ENCODE results near the gene CHMP1A. TPM values are rescaled to one million over a fixed set of nuclear protein-coding genes. Genes with fewer than 3 reads are reported as not detected.
"Not testable (repeated sequence)": the region's sequence is repeated elsewhere in the genome, so short reads cannot be mapped to it uniquely, and the experiment has no call there.

Gene CHMP1A
- total and polyA plus RNA-seq, 4 donors = 45.5 to 112 (median 73.9) TPM

DNA sequence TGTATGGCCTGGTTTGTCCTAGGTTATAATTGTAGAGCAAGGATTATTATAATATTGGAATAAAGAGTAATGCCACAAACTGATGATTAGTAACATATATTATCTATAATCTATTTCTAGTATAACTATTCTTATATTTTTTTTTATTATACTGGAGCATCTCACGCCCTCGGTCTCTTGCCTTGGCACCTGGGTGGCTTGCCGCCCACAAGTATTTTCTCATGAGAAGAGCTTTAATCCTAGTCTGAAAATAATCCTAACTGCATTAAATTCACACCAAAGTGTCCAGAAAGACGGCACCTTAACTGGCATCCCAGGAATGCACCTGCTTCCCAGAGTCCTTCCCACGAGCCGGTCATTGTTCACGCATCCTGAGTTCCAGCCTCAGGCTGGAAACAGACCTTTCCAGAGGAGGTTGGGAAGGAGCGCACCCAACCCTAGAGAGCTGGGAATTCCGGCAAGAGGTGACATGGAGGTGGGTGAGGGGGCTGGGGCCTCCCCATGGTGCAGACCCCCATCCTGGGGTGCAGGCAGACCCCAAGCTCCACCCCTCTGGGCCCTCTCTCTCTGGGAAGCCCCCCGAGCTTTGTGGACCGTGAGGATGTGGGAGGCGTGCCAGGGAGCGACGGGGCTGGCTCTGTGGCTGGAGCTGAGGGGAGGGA lies 15.9 kb downstream of the CHMP1A start:
- Histone ChIP-seq H3K4me3 (ENCODE audit: low read length in 2 of 2) (no peak overlapping the region), H3K36me3 (ENCODE audit: control insufficient read depth in 1 of 2, insufficient read depth in 2 of 2, low read length in 1 of 2) (peaks cover 0 to 5% of the 10 kb centered on the region in 2 donors), H3K4me1 (ENCODE audit: control insufficient read depth in 1 of 2, insufficient read depth in 2 of 2, low read length in 2 of 2) (no peaks in the 10 kb centered on the region), H3K9me3 (ENCODE audit: control insufficient read depth, low read length) (no peaks in the 10 kb centered on the region), H3K27ac (ENCODE audit: low read depth in 1 of 2, low read length in 2 of 2) (no peak overlapping the region), H3K27me3 (ENCODE audit: control insufficient read depth in 1 of 2, insufficient read depth in 2 of 2, low read length in 1 of 2) (no peaks in the 10 kb centered on the region)
- intact Hi-C loops (cut with DNase I) = loop anchor here in 1 of 2 donors (10.0 kb wide), 1 partner anchor 407 kb away; no protein-coding TSS in a partner anchor
- WGBS, 2 donors = 27 to 45% methylated on average over 14 of the region's 14 CpGs
- no peak for DNase-seq
- ATAC-seq (ENCODE audit: low FRiP score) = no peak

GRCh38 chr16:89639385-89639784 lies 18.1 kb downstream of the CHMP1A start:
- Histone ChIP-seq H3K4me1 (ENCODE audit: control insufficient read depth in 1 of 2, insufficient read depth in 2 of 2, low read length in 2 of 2) (no peaks in the 10 kb centered on the region), H3K4me3 (ENCODE audit: low read length in 2 of 2) (no peak overlapping the region), H3K27me3 (ENCODE audit: control insufficient read depth in 1 of 2, insufficient read depth in 2 of 2, low read length in 1 of 2) (no peaks in the 10 kb centered on the region), H3K9me3 (ENCODE audit: control insufficient read depth, low read length) (no peaks in the 10 kb centered on the region), H3K36me3 (ENCODE audit: control insufficient read depth in 1 of 2, insufficient read depth in 2 of 2, low read length in 1 of 2) (no peaks in the 10 kb centered on the region), H3K27ac (ENCODE audit: low read depth in 1 of 2, low read length in 2 of 2) (no peak overlapping the region)
- ATAC-seq (ENCODE audit: low FRiP score) = no peak
- DNase-seq = no peak
- intact Hi-C loops (cut with DNase I) = no loop called here
- WGBS, 2 donors = 85 to 88% methylated on average over 6 of the region's 6 CpGs

- Histone ChIP-seq H3K4me1 (ENCODE audit: control insufficient read depth in 1 of 2, insufficient read depth in 2 of 2, low read length in 2 of 2) (no peaks in the 10 kb centered on the region), H3K9me3 (ENCODE audit: control insufficient read depth, low read length) (no peaks in the 10 kb centered on the region), H3K27ac (ENCODE audit: low read depth in 1 of 2, low read length in 2 of 2) (no peak overlapping the region), H3K36me3 (ENCODE audit: control insufficient read depth in 1 of 2, insufficient read depth in 2 of 2, low read length in 1 of 2) (no peaks in the 10 kb centered on the region), H3K4me3 (ENCODE audit: low read length in 2 of 2) (no peak overlapping the region), H3K27me3 (ENCODE audit: control insufficient read depth in 1 of 2, insufficient read depth in 2 of 2, low read length in 1 of 2) (no peaks in the 10 kb centered on the region)
- intact Hi-C loops (cut with DNase I) = no loop called here
- WGBS, 2 donors = 62 to 77% methylated on average over 7 to 10 of the region's 10 CpGs
- DNase-seq = no peak
- no peak for ATAC-seq (ENCODE audit: low FRiP score)
Measured at GRCh38 chr16:89638455-89638854, 19.1 kb downstream of the CHMP1A start.

DNA sequence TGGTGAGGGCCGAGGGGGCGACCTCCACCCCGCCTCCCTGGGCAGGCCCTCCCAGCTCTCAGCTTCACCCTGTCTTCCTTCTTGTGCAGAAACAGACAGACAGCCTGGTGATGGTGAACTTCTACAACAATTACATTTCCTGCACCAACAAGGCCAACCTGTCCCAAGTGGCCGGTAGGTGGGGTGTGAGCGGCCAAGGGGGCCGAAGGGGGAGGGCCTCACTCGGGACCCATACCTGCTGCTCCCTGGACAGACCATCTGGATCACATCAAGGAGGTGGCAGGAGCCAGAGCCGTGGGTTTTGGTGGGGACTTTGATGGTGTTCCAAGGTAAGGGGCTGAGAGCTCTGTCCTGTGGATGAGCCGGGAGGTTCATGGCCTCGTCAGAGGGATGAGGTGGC lies 20.1 kb downstream of the CHMP1A start:
- H3K4me3 ChIP-seq (ENCODE audit: low read length in 2 of 2) = no peak overlapping the region
- no peak for ATAC-seq (ENCODE audit: low FRiP score)
- no peaks in the 10 kb centered on the region for H3K27me3 ChIP-seq (ENCODE audit: control insufficient read depth in 1 of 2, insufficient read depth in 2 of 2, low read length in 1 of 2)
- H3K36me3 ChIP-seq (ENCODE audit: control insufficient read depth in 1 of 2, insufficient read depth in 2 of 2, low read length in 1 of 2) = no peaks in the 10 kb centered on the region
- H3K27ac ChIP-seq (ENCODE audit: low read depth in 1 of 2, low read length in 2 of 2) = no peak overlapping the region
- H3K9me3 ChIP-seq (ENCODE audit: control insufficient read depth, low read length) = no peaks in the 10 kb centered on the region
- WGBS, 2 donors = 56 to 62% methylated on average over 10 of the region's 10 CpGs
- intact Hi-C loops (cut with DNase I) = no loop called here
- H3K4me1 ChIP-seq (ENCODE audit: control insufficient read depth in 1 of 2, insufficient read depth in 2 of 2, low read length in 2 of 2) = no peaks in the 10 kb centered on the region
- DNase-seq = no peak

DNA sequence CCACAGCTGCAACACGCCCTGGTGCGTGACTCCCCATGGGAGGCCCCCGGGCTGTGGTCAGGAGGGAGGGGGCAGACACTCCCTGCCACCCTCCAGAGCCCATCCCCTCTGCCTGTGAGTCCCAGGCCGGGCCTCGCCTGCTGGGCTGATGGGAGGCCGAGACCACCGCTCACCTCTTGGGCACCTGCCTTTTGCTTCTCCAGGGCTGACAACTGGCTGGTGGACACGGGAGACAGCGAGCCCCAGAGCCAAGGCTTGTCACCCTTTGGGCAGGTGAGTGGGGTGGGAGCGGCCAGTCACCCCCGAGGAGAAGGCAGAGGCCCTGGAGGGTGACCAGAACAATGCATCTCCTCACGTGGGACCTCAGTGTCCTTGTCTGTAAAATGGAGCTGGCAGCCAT lies 20.8 kb downstream of the CHMP1A start:
- Histone ChIP-seq H3K27me3 (ENCODE audit: control insufficient read depth in 1 of 2, insufficient read depth in 2 of 2, low read length in 1 of 2) (no peaks in the 10 kb centered on the region), H3K4me1 (ENCODE audit: control insufficient read depth in 1 of 2, insufficient read depth in 2 of 2, low read length in 2 of 2) (no peaks in the 10 kb centered on the region), H3K4me3 (ENCODE audit: low read length in 2 of 2) (no peak overlapping the region), H3K36me3 (ENCODE audit: control insufficient read depth in 1 of 2, insufficient read depth in 2 of 2, low read length in 1 of 2) (no peaks in the 10 kb centered on the region), H3K27ac (ENCODE audit: low read depth in 1 of 2, low read length in 2 of 2) (no peak overlapping the region), H3K9me3 (ENCODE audit: control insufficient read depth, low read length) (no peaks in the 10 kb centered on the region)
- intact Hi-C loops (cut with DNase I) = no loop called here
- no peak for ATAC-seq (ENCODE audit: low FRiP score)
- DNase-seq = no peak
- 81 to 83% methylated on average over 12 of the region's 12 CpGs for WGBS, 2 donors

- H3K27ac ChIP-seq (ENCODE audit: low read depth in 1 of 2, low read length in 2 of 2); DNase-seq; H3K27me3 ChIP-seq (ENCODE audit: control insufficient read depth in 1 of 2, insufficient read depth in 2 of 2, low read length in 1 of 2); H3K9me3 ChIP-seq (ENCODE audit: control insufficient read depth, low read length); intact Hi-C loops (cut with DNase I); H3K4me1 ChIP-seq (ENCODE audit: control insufficient read depth in 1 of 2, insufficient read depth in 2 of 2, low read length in 2 of 2); H3K4me3 ChIP-seq (ENCODE audit: low read length in 2 of 2); ATAC-seq (ENCODE audit: low FRiP score); H3K36me3 ChIP-seq (ENCODE audit: control insufficient read depth in 1 of 2, insufficient read depth in 2 of 2, low read length in 1 of 2): not testable (repeated sequence)
- WGBS, 2 donors = 56% methylated on average over 2 of the region's 2 CpGs
Measured at GRCh38 chr16:89634463-89635385, 22.8 kb downstream of the CHMP1A start.

- Histone ChIP-seq H3K4me3 (ENCODE audit: low read length in 2 of 2) (no peak overlapping the region), H3K9me3 (ENCODE audit: control insufficient read depth, low read length) (no peaks in the 10 kb centered on the region), H3K36me3 (ENCODE audit: control insufficient read depth in 1 of 2, insufficient read depth in 2 of 2, low read length in 1 of 2) (no peaks in the 10 kb centered on the region), H3K27ac (ENCODE audit: low read depth in 1 of 2, low read length in 2 of 2) (no peak overlapping the region), H3K27me3 (ENCODE audit: control insufficient read depth in 1 of 2, insufficient read depth in 2 of 2, low read length in 1 of 2) (no peaks in the 10 kb centered on the region), H3K4me1 (ENCODE audit: control insufficient read depth in 1 of 2, insufficient read depth in 2 of 2, low read length in 2 of 2) (no peaks in the 10 kb centered on the region)
- intact Hi-C loops (cut with DNase I) = no loop called here
- DNase-seq (no peak), ATAC-seq (ENCODE audit: low FRiP score) (no peak)
- 61 to 73% methylated on average over 19 of the region's 19 CpGs for WGBS, 2 donors
Measured at GRCh38 chr16:89633064-89633631, 24.4 kb downstream of the CHMP1A start.

DNA sequence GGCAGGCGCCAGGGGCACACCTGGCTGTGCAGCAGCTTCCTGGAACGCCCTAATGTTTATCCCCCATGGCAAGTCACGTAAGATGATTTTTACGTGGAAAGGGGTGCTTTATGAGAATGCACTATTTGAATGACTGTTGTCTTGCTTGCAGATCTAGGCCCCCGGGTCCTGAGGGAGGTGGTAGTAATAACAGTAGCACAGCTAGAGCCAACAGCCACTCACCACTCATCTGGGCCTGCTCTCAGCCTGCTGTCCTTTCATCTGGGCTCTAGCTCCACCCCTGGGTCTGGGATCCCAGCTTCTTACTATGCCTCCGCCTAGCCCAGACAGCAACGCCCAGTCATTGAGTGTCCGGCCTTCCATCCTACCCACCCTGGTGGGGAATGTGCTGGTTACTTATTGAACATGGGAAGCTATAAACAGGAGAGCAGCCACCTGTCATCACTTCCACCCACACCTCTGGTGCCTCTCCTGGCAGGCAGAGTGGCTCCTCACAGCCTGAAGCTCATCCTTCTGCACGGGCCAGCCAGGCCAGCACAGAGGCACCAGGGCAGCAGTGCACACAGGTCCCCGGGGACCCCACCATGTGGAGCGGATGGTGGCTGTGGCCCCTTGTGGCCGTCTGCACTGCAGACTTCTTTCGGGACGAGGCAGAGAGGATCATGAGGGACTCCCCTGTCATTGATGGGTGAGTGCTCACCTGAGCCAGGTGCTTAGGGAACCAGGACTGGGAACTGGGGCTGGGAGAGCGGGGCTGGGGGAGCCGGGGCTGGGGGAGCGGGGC lies 27.5 kb downstream of the CHMP1A start:
- DNase-seq = no peak
- H3K27me3 ChIP-seq (ENCODE audit: control insufficient read depth in 1 of 2, insufficient read depth in 2 of 2, low read length in 1 of 2) = no peaks in the 10 kb centered on the region
- H3K9me3 ChIP-seq (ENCODE audit: control insufficient read depth, low read length) = no peaks in the 10 kb centered on the region
- no peaks in the 10 kb centered on the region for H3K36me3 ChIP-seq (ENCODE audit: control insufficient read depth in 1 of 2, insufficient read depth in 2 of 2, low read length in 1 of 2)
- no peaks in the 10 kb centered on the region for H3K4me1 ChIP-seq (ENCODE audit: control insufficient read depth in 1 of 2, insufficient read depth in 2 of 2, low read length in 2 of 2)
- no peak overlapping the region for H3K27ac ChIP-seq (ENCODE audit: low read depth in 1 of 2, low read length in 2 of 2)
- 88 to 91% methylated on average over 14 to 17 of the region's 17 CpGs for WGBS, 2 donors
- H3K4me3 ChIP-seq (ENCODE audit: low read length in 2 of 2) = no peak overlapping the region
- intact Hi-C loops (cut with DNase I) = no loop called here
- ATAC-seq (ENCODE audit: low FRiP score) = no peak
